Measurements from ENCODE around the gene CLEC11A.

DNA sequence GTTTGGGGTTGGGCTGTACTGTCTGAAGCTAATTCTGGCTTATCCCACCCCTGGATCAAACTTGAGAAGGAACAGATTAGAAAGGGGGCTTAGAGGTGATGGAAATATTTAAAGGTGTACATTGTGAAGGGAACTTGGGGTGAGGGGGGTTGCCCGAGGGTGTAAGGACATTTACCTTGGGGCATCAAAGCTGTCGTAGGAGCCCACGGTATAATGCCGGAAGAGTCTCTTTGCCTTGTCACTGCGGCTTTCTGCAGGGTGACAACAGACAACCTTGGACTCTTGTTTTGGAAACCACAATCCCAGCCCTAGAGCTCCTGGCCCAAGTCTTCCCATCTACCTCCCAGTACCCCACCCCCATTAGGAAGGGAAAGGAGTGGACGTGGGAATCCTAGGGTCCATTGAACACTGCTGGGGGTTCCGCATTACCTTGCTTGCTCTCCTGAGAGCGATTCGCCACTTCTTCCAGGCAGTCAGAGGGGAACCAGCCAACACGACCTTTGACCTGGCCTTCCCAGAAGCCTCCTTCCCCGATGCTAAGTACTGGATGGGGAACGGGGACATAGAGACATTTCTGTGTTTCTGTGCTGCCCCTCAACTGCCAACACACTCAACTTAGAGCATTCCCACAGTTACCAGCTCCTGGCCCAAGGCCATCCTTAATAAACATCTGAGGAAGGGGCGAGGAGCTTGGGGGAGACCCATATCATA, 25.6 kb upstream of the CLEC11A start:
- no peak for TF ChIP-seq POLR2AphosphoS5 (IDR thresholded peaks at IDR 0.05)
- TF ChIP-seq, protein P1, sequence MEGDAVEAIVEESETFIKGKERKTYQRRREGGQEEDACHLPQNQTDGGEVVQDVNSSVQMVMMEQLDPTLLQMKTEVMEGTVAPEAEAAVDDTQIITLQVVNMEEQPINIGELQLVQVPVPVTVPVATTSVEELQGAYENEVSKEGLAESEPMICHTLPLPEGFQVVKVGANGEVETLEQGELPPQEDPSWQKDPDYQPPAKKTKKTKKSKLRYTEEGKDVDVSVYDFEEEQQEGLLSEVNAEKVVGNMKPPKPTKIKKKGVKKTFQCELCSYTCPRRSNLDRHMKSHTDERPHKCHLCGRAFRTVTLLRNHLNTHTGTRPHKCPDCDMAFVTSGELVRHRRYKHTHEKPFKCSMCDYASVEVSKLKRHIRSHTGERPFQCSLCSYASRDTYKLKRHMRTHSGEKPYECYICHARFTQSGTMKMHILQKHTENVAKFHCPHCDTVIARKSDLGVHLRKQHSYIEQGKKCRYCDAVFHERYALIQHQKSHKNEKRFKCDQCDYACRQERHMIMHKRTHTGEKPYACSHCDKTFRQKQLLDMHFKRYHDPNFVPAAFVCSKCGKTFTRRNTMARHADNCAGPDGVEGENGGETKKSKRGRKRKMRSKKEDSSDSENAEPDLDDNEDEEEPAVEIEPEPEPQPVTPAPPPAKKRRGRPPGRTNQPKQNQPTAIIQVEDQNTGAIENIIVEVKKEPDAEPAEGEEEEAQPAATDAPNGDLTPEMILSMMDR (IDR thresholded peaks at IDR 0.05): no peak
